GM12874 (cell line): ENCODE data around the gene FBXL15.

ENCODE experiments used
- TF ChIP-seq, protein P1 (sequence below): IDR thresholded peaks from 2 replicates; pipeline ENCODE4 v1.5.1; 2011; ENCODE audit warnings: low read depth, mild to moderate bottlenecking, control low read depth, low read length, moderate library complexity; ENCODE audit not compliant: insufficient read depth

The FBXL15 gene

DNA sequence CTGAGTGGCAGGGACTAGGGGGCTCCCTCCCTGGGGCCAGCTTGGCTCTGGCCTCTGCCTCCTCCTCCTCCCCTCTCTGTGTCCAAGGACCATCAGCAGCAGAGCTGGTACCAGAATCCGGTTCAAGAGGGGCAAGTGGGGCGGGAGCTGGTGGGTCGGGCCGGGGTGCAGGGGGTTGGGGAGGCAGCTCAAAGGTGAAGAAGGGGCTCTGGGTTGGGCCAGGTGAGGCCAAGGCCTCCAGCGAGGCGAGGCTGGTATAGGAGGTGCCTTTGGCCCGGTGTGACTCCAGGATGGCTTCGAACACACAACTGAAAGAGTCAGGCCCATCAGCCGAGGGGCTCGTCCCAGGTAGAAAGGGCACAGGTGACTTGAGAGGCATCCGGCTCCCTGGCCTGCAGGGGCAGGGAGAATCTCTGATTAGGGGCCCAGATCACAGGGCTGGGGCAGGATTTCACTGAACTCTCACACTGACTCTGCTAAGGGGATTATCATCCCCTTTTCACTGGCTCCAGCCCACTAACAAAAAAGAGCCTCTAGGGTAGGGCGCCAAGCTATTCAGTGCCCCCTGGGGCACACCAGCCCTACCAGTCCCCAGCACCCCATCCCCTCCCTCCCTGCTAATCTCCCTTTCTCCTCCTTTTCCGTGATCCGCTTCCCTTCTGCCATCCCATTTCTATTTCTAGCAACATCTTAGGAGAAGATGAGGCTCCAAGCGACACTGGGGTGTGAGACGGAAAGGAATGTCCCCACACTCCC is 6.7 kb upstream of the FBXL15 start:
- TF ChIP-seq, protein P1, sequence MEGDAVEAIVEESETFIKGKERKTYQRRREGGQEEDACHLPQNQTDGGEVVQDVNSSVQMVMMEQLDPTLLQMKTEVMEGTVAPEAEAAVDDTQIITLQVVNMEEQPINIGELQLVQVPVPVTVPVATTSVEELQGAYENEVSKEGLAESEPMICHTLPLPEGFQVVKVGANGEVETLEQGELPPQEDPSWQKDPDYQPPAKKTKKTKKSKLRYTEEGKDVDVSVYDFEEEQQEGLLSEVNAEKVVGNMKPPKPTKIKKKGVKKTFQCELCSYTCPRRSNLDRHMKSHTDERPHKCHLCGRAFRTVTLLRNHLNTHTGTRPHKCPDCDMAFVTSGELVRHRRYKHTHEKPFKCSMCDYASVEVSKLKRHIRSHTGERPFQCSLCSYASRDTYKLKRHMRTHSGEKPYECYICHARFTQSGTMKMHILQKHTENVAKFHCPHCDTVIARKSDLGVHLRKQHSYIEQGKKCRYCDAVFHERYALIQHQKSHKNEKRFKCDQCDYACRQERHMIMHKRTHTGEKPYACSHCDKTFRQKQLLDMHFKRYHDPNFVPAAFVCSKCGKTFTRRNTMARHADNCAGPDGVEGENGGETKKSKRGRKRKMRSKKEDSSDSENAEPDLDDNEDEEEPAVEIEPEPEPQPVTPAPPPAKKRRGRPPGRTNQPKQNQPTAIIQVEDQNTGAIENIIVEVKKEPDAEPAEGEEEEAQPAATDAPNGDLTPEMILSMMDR = no peak

DNA sequence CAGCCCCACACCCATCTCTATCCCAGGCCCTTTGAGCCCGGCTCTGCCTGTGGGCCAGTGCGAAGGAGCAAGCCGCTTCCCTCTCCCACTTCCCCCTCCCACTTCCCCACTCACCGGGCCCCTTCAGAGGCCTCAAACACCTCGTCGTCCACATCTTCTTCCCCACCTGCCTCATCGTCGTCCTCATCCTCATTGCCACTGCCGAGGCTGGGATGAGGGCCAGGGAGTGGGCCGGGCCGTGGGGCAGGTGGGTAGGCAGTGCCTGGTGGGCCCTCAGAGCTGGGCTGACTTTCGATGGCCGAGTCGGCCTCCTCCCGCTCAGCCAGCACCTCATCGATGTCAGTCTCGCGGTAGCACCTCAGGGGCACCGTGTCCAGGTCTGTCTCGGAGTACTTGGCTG is 5.9 kb upstream of the FBXL15 start:
- TF ChIP-seq, protein P1 = no peak

DNA sequence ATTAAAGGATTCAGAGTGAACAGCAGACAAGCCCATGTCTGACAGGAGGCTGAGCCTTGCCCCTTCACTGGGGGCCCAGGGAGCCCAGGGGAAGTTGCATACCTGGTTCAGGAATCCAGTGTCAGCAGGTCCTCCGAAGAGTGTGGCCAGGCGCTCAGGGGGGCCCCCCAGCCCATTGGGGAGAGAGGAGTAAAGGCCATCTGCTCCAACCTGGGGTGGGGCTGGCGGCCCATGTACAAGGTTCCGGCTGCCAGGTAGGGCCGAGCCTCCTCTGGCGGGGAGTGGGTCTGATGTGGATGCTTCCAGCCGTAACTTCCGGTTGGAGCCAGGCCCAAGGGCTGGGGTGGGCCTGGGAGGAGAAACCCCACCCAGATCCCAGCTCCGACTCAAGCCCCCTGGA is 4.4 kb upstream of the FBXL15 start:
- TF ChIP-seq, protein P1 = no peak

DNA sequence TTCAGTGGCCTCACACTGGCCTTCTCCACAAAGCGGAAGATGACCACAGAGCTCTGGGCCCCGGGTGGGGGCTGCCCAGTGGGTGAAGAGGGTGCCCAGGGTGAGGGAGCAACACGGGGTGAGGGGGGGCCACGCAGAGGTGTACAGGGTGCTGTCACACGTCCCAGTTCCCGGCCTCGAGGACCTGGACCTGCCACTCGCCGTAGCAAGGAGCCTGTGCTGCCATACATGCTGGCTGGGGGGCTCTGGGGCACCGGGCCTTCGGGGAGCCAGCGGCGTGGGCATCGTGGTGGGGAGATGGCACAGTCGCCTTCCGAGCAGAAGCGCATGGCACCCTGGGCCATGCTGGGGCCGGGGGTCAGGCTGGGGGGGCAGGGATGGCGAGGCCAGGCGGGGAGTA is 3.9 kb upstream of the FBXL15 start:
- TF ChIP-seq, protein P1 = no peak

DNA sequence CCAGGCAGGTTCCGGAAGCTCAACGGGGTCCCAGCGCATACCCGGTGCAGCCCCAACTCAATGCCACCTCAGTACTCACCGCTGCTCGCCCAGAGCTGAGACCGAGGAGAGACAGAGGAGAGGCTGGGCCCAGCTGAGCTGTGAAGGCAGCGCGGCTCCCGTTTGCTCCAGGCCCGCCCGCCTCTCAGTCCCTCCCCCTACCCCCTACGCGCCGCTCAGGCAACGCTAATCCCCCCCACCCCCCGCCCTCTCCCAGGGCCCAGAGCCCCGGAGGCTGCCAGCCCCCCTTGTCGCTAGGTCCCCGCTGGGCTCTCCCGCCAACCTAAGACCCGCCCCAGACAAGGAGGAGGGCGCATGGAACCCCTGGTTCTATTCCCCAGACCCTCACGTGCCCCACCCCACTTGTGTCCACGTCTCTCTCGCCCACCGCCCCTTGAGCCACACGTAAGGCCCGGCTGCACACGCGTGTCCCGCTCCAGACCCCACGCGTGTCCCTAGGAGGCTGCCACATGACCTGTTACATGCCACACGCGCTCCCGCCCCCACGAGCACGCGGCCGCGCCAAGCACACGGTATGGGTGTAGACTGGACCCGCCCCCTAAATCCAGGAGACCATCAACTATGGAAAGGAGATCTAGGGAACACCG is 1.9 kb upstream of the FBXL15 start, which contains the start of gene PSD:
Gene PSD, minus strand, starts transcription at position 164 of the 647 bp plus-strand sequence. CDS start 1,747 bp downstream, outside the sequence.
- TF ChIP-seq, protein P1 = no peak

DNA sequence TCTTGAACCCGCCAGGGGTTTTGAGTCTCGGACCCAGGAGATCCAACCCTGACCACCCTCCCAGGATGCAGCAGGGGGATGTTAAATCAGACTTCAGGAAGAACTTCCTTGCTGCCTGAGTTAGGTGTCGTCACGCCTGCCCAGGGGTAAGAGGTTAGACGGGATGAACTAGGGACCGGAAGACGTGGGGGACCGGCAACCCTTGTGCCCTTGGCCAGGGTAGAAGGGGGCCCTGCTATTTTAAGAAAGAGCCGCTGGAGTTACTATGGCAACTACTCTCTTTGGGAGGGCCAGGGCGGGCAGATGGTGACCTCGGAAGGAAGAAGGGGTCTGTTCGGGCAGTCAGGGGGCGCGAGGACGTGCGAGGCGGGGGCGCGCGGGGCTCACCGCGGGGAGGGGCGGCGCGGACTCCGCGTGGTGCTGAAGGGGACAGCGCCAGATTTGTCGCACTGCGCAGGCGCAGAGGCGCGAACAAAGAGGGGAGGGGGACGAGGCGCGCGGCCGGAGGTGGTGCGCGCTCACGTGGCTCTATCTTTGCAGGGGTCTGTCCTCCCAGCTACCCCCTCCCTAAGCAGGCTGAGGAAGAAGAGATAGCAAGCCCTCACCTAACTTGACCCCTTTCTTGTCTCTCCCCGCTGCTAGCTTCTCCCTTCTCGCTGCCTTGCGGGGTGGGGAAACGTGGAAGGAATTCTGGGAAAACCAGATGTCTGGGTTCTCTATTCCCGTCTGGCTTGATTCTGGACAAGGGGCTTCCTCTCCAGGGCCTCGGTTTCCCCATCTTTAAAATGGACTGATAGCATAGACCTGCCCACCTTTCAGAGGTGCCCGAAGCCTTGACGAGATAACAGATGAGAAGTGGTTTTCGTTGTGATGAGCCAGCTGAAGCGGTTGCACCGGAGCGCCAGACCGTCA is 1.1 kb upstream of the FBXL15 start:
- TF ChIP-seq, protein P1 = no peak
